ENCODE data around the gene DBNDD1.
A peak's percentile ranks its signal among the peaks of the same experiment; 100 is the strongest.

The DBNDD1 gene

DNA sequence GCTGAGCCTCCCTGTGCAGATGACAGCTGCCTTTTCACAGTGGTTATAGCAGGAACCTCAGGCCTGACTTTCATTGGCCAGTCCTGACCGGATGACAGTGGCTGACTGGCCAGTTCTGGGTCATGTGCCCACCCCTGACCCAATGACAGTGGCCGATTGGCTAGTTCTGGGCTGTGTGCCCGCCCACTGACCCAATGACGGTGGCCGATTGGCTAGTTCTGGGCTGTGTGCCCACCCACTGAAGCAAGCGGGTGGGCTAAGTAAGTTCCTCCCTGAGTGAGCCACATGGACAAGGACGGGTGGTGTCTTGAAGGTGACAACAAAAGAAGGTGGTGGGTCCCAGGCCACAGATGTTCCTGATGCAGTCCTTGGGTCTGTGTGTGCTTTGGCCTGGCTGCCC lies 61.2 kb downstream of the DBNDD1 start:
- peak; percentile 45 for DNase-seq

DNA sequence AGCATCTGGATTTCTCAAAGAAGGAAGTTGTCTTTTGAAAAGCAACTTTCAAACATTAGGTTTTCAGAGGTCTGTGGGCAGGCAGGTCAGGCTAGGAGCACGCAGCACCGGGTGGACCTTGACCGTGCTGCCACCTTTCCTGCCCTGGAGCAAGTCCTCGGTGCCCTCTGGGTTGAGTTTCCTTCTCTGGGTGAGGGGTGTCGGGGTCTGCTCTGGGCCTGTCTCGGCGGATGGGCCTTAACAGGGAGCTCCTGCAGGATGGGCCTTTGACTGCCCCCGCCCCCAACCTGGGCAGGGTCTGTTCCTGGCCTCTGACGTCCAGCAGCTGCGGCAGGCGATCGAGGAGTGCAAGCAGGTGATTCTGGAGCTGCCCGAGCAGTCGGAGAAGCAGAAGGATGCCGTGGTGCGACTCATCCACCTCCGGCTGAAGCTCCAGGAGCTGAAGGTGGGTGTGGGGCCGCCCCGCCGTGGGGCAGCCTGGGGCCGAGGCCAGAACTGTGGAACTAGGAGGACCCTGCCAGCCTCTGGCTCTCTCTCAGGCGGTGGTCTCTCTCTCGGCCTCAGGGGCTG lies 62.0 kb downstream of the DBNDD1 start:
- DNase-seq = no peak

DNA sequence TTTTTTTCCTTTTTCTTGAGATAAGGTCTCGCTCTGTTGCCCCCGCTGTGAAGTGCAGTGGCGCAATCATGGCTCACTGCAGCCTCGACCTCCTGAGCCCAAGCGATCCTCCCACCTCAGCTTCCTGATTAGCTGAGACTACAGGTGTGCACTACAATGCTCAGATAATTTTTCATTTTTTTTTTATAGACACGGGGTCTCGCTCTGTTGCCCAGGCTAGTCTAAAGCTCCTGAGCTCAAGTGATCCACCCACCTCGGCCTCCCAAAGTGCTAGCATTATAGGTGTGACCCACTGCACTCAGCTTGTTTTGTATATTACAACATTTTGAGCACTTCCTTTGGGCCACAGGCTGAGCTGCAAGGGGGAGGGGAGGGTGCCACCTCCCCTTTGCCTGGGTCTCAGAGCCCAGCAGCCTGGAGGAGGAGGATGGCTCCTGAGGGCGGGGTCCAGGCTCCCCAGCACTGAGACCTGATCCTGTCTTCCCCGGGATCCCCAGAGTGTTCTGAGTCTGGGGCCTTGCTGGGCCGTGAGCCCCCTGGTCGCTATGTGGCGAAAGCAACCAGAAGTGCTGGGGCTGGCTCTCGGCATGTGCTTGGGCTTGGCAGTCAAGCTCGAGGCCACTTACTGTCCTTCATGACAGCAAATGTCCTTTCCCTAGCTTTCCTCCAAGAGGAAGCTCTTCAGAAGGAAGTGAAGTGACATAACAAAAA lies 62.6 kb downstream of the DBNDD1 start:
- no peak for DNase-seq

DNA sequence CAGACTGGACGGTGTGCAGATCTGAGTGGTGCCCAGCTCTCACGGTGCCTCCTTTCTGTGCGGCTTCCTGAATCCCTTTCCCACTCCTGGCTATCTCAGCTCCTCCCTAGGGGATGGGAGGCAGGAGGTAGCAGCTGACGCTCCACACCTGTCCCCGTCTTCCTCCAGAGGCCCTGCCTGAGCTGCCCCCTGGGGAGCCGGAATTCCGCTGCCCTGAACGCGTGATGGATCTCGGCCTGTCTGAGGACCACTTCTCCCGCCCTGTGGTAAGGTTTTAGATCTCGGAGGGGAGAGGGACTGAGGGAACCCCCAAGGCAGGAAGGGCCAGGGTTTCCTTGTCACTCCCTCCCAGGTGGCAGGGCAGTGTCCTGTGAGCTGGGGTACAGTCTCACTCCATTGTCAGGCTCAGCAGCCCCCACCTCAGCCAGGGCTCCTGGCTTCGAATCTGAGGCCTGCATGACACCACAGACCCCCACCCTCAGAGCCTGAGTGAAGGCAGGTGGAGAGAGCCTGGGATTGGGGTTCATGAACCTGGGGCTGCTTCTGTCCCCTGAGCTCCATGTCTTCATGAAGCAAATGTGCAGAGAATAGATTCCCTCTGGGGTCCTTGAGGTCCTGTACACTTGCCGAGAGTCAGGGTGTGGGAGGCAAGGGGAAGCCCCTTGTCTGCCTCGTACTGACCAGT lies 64.1 kb downstream of the DBNDD1 start:
- DNase-seq = no peak
